ENCODE results near the gene MAJIN. TPM values are rescaled to one million over a fixed set of nuclear protein-coding genes. Genes with fewer than 3 reads are reported as not detected.

Gene MAJIN
- not detected in 3 replicates for total RNA-seq
- long read RNA-seq = 0 reads

DNA sequence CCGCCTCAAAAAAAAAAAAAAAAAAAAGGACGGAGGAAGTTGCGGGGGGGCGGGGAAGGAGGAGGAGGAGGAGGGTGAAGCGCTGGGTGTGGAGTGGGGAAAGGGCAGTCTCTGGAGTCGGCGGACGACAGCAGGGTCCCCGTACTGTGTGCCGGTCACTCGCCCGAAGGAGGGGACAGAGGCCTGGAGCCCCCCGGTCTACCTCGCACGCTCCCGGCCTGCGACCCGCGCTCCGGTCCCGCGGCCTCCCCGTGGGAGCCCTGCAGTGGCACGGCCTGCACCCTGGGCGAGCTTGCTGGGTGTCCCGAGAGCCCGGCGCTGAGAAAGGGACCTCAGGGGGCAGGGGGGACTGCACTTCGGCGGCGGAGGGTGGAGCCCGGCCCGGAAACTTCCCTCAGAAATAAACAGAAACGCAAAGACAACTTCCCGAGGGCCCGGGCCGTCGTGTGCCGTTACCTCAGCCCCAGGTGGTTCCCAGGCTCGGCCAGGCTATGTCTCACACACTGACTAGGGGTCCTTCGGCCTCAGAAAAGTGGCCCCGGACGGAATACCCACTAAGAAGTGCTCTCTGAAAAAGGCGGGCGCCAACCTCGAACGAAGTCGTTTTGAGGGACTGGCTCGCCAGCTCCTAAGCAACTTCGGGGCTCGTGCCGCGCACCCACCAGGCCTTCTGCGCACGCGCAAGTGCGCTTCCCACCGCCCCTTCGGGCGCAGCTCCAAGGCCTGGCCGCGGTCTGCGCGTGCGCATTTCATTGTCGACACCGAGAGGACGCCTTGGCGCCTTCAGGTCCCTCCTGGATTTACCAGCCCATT lies at the start of gene MAJIN:
Gene MAJIN, minus strand, starts transcription at position 688 of the 813 bp plus-strand sequence. CDS start 12,703 bp downstream, outside the sequence.
- TF ChIP-seq CTCF (IDR thresholded peaks at IDR 0.05) = no peak
- peak; percentile 92 for DNase-seq (ENCODE audit: low spot score)
- no peaks in the 10 kb centered on the region for H3K27me3 Mint-ChIP-seq (ENCODE audit: low read depth)
- H3K4me3 Mint-ChIP-seq (ENCODE audit: unreplicated experiment) = no peak within 1 kb of the TSS
- no peak within 1 kb of the TSS for H3K27ac Mint-ChIP-seq (ENCODE audit: unreplicated experiment)
- no peaks in the 10 kb centered on the region for H3K36me3 Mint-ChIP-seq (ENCODE audit: low read depth)
- H3K9me3 Mint-ChIP-seq (ENCODE audit: low read depth) = no peaks in the 10 kb centered on the region
- H3K4me1 Mint-ChIP-seq (ENCODE audit: low read depth) = peaks cover 12% of the 10 kb centered on the region

DNA sequence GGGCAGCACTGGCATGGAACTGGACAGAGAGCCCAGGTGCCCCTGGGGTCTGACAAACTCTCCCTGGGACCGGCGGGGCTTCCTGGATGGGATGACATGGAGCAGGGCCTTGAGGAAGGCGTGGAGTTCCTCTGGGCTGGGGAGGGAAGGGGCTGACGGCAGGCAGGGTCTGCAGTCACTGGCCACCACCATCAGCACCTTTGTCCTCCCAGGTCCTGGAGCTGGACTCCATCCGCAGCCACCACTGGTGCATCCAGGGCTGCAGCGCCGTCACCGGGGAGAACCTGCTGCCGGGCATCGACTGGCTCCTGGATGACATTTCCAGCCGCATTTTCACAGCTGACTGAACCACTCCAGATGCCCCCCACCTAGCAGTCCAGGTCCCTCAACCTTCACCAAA lies 49.6 kb upstream of the MAJIN start:
- Mint-ChIP-seq H3K27me3 (ENCODE audit: low read depth) (no peaks in the 10 kb centered on the region), H3K36me3 (ENCODE audit: low read depth) (peaks cover 15% of the 10 kb centered on the region), H3K4me3 (ENCODE audit: unreplicated experiment) (no peak overlapping the region), H3K27ac (ENCODE audit: unreplicated experiment) (no peak overlapping the region), H3K9me3 (ENCODE audit: low read depth) (no peaks in the 10 kb centered on the region), H3K4me1 (ENCODE audit: low read depth) (no peaks in the 10 kb centered on the region)
- TF ChIP-seq CTCF (IDR thresholded peaks at IDR 0.05) = no peak
- peak; percentile 62 for DNase-seq (ENCODE audit: low spot score)

DNA sequence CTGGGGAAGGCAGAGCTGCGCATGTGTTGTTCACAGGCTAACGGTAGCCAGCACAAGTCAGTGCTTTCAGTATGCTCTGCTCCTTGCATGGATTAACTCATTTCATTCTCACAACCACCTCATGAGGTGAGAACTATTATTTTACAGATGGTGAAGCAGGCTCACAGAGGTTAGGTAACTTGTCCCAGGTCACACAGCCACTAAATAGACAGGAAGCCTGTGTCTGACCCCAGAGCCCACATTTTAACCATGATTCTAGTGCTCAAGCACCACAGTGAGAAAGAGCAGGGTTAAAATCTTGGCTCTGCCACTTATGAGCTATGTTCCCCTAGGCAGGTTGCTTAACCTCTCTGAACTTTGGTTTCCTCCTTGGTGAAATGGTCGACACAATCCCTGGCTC lies 49.1 kb upstream of the MAJIN start:
- DNase-seq (ENCODE audit: low spot score) = no peak
- peaks cover 16% of the 10 kb centered on the region for H3K36me3 Mint-ChIP-seq (ENCODE audit: low read depth)
- no peaks in the 10 kb centered on the region for H3K9me3 Mint-ChIP-seq (ENCODE audit: low read depth)
- H3K4me3 Mint-ChIP-seq (ENCODE audit: unreplicated experiment) = no peak overlapping the region
- no peaks in the 10 kb centered on the region for H3K27me3 Mint-ChIP-seq (ENCODE audit: low read depth)
- no peak overlapping the region for H3K27ac Mint-ChIP-seq (ENCODE audit: unreplicated experiment)
- H3K4me1 Mint-ChIP-seq (ENCODE audit: low read depth) = no peaks in the 10 kb centered on the region
- no peak for TF ChIP-seq CTCF (IDR thresholded peaks at IDR 0.05)

DNA sequence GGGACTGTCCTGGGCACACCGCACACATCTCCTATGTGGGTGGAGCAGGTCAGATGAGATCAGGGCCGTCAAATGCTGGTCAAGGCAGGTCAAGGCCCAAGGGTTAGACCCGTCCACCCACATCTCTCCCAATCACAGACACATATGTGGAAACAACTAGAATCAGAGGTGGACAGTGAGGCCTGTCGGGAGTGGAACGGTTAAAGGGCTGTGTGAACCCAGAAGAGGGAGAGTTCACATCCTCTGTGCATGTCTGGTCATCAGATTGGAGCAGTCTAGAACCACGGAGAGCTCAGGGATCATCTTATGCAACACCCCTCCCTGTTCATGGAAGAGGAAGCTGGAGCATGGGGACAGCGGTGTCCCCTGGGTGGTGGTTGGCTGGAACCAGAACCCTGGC lies 47.9 kb upstream of the MAJIN start:
- peak; percentile 36 for DNase-seq (ENCODE audit: low spot score)
- no peak for TF ChIP-seq CTCF (IDR thresholded peaks at IDR 0.05)
- H3K9me3 Mint-ChIP-seq (ENCODE audit: low read depth) = no peaks in the 10 kb centered on the region
- H3K36me3 Mint-ChIP-seq (ENCODE audit: low read depth) = peaks cover 16% of the 10 kb centered on the region
- H3K4me3 Mint-ChIP-seq (ENCODE audit: unreplicated experiment) = no peak overlapping the region
- H3K27me3 Mint-ChIP-seq (ENCODE audit: low read depth) = no peaks in the 10 kb centered on the region
- no peak overlapping the region for H3K27ac Mint-ChIP-seq (ENCODE audit: unreplicated experiment)
- peaks cover 6% of the 10 kb centered on the region for H3K4me1 Mint-ChIP-seq (ENCODE audit: low read depth)

GRCh38 chr11:65017937-65018336 lies 46.0 kb upstream of the MAJIN start:
- H3K27me3 Mint-ChIP-seq (ENCODE audit: low read depth) = no peaks in the 10 kb centered on the region
- no peak for TF ChIP-seq CTCF (IDR thresholded peaks at IDR 0.05)
- H3K4me3 Mint-ChIP-seq (ENCODE audit: unreplicated experiment) = no peak overlapping the region
- DNase-seq (ENCODE audit: low spot score) = no peak
- no peak overlapping the region for H3K27ac Mint-ChIP-seq (ENCODE audit: unreplicated experiment)
- H3K9me3 Mint-ChIP-seq (ENCODE audit: low read depth) = no peaks in the 10 kb centered on the region
- H3K4me1 Mint-ChIP-seq (ENCODE audit: low read depth) = peaks cover 14% of the 10 kb centered on the region
- H3K36me3 Mint-ChIP-seq (ENCODE audit: low read depth) = peaks cover 16% of the 10 kb centered on the region
